GM19043 (cell line): ENCODE measurements around the gene CD84.
"Not testable (repeated sequence)": the region's sequence is repeated elsewhere in the genome, so short reads cannot be mapped to it uniquely, and the experiment has no call there.

ENCODE experiments used
- ATAC-seq: cut with Tn5 transposase; IDR thresholded peaks from one replicate; pipeline ENCODE4 v1.9.1; 2021; ENCODE audit warnings: low read depth; ENCODE audit not compliant: unreplicated experiment

Gene CD84, protein sequence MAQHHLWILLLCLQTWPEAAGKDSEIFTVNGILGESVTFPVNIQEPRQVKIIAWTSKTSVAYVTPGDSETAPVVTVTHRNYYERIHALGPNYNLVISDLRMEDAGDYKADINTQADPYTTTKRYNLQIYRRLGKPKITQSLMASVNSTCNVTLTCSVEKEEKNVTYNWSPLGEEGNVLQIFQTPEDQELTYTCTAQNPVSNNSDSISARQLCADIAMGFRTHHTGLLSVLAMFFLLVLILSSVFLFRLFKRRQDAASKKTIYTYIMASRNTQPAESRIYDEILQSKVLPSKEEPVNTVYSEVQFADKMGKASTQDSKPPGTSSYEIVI

DNA sequence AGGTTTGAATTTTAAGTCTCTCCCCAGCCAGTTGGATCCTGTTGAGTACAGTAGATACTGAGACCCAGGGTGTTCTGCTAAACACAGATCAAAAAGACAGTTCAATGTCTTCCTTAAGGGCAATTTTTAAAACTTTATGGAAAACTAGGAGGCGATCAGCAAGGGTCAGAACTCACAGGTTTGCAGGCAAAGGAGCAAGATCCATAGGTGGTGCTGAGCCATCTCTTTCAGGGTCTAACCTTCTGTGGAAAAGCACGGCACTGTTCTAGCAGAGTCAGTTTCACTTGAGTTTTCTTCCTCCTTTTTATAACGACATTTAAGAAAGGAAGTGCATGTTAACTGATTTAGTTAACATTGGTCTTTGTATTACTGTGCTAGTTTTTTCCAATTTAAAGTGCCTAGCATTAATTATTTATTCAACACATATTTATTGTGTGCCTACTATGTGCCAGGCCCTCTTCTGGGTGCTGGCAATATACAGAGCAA, at the start of gene CD84:
Gene CD84 (minus strand): TSS at position 281 of the 486 bp plus-strand sequence. CDS start 59 bp downstream, at position 222.
- ATAC-seq = no peak

DNA sequence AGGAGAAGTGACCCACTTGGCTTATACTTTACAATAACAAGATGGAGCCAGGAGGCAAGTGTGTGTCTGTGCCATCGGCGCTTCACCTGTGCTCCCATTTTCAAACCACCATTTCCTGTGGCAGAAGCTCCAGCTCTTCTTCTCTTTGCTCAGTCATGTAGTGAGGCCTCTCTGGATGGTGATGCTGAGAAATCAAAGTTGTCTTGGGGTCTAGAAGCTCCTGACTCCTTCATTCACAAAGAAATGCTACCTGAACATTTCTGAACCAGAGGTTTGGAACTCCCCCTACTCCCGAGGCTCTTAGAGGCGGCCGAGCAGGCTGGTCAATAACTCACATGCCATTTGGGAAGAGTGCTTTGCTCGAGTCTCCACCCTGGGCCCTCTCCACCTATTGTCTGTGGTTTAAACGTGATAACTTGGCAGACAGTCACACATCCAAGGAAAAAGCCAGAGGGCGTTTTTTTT, 49.5 kb upstream of the CD84 start:
- no peak for ATAC-seq

DNA sequence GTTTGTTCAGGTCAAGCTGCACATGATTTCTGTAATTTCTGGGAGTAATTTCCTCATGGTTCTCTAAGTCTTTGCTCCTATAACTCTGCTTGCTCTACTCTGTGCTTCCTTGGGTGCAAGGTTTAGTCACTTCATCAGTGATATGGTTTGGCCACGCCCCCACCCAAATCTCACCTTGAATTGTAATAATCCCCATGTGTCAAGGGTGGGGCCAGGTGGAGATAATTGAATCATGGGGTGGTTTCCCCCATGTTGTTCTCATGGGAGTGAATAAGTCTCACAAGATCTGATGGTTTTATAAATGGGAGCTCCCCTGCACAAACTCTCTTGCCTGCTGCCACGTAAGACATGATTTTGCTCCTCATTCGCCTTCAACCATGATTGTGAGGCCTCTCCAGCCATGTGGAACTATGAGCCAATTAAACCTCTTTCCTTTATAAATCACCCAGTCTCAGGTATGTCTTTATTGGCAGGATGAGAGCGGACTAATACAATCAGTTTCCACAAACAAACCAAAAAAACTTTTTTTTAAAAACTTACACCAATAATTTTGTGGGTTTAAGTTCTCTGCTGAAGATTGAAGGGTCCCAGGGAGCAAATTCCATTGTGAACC, 48.5 kb upstream of the CD84 start:
- not testable (repeated sequence) for ATAC-seq

DNA sequence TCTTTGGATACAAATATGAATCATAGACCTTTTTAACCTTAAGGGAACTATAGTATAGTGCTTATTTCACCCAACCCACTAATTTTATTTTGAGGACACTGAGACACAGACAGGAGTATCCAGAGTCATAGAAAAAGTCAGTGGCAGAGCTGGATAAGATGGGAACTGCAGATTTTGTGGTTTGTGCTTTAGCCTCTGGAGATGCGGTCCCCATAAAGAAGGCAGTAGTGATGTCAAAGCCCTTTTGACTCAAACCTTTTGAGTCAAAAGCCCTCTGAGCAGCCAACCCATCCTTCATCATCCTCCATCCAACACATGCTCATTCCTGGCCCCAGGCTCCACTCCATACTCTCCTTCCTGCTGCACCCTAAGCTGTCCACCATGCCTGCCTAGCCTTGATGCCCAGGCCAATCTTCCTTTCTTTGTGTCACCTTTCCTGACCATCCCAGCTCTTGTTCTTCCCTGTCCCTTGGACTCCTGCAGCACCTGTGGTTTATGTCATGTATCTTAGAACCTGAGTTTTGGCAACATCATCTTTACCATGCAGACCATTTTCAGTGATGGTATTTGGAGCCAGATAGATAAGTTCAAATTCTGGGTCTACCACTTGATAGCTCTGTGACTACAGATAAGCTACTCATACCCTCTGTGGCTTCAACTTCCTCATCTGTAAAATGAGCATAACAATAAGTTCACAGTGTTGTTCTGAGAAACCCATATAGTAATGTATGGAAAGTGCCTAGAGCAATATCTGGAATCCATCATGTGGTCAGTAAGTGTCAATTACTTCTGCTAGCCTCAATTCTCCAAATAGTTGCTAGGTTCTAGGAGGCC, 47.4 kb upstream of the CD84 start:
- no peak for ATAC-seq

DNA sequence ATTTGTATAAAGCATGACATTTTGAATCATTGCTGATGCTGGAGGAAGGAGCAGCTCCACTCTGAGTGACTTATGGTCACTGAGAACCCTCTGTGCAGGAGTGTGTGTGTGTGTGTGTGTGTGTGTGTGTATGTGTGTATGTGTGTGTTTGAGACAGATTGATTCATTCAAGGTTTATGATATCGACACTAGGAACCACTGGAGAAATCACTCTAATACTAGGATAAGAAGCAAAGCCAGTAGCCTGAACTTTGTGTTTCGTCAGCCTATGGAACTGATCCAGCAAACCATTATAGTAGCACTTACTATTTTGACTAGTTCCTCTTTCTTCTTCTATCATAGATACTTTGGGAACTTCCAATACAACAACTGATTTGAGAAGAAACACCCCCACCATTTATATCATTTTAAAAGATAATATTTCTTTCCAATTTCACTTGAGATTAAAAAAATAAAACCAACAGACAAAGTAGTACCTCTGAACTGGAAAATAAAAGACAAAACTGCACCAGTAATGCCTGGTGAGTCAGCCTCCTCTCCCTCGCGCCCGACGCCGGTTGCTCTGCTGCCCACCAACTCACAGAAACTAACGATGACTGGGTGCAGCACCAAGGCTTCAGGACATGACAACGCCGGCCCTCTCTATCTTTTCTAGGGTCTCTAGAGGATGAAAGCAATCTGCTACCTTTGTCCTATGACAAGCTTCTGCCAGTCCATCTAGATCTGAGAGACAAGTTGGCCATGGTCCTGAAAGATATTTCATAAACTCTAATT, 46.6 kb upstream of the CD84 start:
- ATAC-seq = no peak

DNA sequence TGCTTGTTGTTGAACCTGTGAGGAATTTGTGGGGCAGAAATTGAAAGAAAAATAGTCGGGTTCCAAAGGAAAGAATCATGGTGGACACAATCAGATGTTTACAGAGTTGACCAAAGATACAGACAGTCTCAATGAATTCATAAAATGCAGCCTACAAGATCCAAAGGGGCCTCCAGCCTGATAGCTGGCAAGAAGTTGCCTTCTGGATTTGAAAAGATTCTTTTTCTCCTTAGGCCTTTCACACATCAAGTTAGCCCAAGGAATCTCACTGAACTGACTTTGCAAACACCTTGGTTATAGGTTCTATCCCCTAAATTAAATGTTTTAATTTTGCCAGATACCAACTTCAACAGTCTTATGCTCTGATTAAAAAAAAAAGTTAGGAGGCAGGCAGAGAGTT, 46.0 kb upstream of the CD84 start:
- no peak for ATAC-seq

DNA sequence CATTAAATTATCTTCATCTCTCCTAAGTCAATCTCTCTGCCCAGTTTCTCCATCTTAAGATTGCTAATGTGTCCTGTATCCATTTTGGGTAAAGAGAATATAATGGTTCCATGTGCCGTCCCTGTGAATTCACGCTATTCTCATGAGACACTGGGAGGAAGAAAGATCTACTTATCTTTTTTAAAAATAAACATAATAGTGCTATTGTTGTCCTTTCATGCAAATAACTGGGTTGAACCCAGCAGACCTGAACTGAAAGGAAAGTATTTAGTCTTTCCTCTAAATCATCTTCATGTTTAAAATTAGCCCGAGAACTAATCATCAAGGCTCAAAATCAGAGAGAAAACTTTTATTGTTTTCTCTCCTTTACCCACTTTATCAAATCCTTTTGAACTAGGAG, 45.2 kb upstream of the CD84 start:
- no peak for ATAC-seq

DNA sequence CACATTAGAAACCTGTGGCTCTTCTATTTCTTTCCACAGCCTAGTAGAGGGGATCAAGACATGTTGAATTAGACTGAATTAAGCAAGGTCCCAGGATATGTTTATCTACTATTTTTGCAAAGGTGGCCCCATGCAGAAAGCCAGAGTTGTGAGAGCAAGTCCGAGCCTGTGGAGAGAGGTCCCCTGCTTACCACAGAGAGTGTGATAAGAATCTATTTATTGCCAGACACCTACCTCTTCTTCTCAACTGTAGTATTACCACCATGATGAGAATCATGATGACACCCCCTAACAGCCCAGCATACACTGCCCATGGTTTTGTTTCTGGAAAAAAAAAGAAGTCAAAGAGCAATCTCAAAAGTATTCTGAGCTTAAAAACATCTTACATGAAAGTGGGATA, 44.6 kb upstream of the CD84 start:
- no peak for ATAC-seq

DNA sequence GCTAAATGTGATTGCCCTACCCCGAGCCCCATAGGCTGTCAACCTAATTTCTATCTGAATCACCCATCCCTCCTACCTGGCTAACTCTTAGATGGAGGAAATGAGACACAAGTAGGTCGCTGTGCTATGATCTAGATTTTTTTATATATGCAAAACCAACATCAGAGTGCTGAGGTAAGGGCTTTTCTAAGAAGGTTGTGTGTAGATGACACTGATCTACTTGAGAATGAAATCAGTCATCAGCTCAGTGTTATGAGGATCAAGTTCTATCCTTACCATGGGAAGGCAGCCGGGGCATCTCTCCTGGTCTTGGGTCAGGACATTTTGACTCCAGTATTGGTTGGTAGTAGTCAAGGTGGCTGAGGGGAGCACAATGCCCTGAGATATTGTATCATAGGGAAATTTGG, 43.9 kb upstream of the CD84 start:
- no peak for ATAC-seq

DNA sequence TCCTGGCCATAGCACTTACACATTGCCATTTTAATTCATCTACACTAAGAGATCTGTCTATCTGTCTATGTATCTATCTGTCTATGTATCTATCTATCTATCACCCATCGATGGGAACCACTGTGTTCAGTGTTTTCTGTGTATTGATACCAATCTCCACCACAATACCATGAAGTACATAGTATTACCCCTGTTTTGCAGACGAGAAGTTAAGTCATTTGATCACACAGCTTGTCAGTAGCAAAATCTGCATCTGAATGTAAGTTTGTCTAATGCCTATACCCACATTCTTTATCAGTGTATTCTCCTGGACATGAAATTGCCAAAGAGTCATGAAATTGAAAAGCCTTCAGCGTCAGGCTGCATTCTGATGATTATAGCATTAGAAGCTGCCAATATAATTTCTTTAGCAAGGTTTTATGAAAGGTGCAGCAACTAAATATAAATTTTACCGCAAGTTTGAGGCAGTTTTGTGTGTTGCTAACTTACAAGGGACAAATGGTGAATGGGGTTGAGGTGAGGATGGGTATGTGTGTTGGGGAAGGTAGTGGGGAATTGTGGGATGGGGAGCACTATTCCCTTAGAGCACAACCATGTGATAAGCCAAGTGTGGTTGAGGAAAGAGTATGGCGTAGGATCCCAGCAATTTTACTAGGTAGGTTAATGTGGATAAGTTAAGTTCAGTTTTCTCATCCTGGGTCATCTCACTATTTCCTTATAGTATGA, 43.4 kb upstream of the CD84 start:
- ATAC-seq = no peak

DNA sequence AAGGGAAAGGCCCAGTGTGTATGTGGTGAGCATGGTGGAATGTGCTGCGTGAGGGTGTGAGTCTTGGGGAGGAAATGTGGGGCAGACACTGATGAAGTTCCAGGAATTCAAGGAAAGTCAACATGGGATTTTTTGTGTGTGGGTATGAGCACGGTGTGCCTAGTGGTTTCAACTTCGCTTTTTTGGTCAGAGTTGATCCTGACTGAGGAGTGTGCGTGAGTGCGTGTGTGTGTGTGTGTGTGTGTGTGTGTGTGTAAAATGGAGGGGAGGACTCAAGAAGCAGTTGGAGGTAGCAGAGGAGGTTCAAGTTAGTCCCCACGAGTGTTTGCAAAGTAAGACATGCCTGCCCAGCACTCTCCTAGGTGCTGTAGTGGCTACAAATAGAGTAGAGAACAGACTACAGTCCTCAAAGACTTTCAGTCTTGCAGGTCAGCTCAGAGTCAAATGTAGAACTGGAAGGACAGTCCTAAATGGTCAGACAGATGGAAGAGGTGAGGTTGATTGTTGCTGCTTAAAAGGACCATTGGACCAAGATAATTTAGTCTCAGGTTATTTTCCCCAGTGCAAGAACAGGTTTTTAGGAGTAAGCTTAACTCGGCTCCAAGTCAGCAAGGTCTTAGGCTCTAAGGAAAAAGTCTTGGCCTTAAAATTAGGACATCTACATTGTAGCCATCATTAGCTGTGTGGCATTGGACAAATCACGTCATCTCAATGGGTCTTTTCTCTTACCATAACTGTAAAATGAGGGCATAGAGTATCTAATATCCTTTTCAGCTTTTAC, 42.5 kb upstream of the CD84 start:
- ATAC-seq = no peak

DNA sequence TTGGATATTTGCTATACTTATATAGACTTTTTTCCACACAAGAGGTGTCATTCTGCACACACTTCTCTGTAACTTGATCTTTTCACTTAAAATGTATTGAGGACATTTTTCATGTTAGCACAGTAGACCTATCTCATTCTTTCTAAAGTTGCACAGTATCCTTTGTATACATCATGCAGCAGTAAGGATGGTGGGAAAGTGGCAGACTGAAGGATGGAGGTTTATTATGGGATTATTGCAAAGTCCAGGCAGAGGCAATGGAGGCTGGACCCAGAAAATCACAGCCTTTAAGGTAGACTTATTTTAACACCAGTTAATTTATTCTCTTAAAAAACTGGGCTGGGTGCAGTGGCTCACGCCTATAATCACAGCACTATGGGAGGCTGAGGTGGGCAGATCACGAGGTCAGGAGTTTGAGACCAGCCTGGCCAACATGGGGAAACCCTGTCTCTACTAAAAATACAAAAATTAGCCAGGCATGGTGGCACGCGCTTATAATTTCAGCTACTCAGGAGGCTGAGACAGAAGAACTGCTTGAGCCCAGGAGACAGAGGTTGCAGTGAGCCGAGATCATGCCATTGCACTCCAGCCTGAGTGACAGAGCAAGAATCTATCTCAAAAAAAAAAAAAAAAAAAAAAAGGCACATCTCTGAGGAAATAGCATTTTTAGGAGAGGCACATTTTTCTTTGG, 41.8 kb upstream of the CD84 start:
- ATAC-seq = no peak

DNA sequence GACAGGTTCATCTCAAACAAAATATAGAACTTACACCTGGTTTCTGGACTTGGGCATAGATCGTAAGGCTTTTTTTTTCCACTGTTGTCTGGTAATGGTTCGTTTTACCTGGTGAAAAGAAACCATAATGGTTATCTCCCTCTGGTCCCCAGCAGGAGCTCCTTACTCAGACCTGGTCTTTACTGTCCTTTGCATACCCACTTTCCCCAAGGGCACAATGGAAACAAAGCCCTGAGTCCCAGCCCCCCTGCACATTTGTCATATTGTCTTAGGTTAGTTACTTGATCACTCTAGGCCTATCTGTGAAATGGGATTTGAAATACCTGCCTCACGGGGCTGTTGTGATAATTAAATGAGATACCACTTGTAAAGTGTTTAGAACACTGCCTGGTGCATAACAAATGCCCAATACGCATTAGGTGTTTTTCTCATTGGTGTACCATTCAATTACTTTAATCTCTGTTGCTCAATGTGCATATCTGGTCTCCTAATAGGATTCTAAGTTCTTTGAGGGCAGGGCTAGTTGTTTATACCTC, 40.5 kb upstream of the CD84 start:
- no peak for ATAC-seq

DNA sequence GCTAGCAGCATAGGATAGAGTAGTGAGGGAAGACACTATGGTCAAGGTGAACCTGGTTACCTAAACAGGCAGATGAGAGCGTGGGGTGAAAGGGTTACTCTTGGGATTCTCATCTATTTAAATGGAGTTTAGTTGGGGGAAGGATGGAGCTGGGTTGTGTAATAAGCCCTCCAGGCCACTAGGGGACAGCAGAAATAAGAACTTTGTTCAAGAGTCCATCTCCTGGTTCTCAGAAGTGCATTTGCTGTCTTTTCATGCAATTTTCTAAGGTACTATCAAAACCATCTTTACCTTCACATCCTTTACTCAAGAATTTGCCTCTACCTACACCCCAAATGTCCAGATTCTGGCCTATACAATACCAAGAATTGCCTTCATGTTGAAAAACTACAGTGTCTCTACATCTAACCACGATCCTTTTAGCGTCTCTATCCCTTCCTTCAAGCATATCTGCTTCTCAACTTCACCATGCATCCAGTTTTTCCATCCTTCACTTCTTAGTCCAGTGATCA, 39.5 kb upstream of the CD84 start:
- no peak for ATAC-seq

DNA sequence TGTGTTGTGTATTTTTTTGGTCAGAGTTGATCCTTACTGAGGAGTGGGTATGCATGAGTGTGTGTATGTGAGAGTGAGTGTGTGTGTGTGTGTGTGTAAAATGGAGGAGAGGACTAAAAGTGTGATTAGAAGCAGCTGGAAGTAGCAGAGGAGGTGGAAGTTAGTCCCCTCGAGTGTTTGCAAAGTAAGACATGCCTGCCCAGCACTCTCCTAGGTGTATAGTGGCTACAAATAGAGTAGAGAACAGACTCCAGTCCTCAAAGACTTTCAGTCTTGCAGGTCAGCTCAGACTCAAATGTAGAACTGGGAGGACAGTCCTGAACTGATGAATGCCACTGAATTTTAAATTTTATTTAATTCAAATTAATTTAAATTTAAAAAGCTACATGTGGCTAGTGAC, 39.0 kb upstream of the CD84 start:
- no peak for ATAC-seq

DNA sequence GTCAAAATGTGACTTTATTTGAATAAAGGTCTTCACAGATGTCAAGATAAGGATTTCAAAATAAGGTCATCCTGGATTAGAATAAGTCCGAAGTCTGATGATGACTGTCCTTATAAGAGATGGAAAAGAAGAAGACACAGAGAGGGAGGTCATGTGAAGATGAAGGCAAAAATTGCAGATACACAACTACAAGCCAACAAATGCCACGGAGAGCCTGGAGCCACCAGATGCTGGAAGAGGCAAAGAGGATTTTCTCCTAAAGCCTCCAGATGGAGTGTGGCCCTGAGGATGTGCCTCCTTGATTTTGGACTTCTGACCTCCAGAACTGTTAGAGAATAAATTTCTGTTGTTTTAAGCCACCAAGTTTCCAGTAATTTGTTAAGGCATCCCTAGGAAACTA, 36.4 kb upstream of the CD84 start:
- ATAC-seq = no peak

DNA sequence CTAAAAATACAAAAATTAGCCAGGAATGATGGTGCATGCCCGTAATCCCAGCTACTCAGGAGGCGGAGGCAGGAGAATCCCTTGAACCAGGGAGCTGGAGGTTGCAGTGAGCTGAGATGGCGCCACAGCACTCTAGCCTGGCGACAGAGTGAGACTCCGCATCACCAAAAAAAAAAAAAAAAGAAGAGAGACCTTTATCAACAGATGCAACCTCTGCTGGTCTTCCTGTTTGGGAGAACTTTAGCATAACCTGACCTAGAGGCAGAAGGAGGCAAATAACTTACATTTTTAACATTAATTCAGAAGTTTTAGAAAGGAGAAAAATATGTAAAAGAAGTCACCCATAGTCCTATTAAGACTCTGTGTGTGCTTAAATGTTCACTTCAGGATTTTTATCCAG, 35.1 kb upstream of the CD84 start:
- ATAC-seq = no peak

DNA sequence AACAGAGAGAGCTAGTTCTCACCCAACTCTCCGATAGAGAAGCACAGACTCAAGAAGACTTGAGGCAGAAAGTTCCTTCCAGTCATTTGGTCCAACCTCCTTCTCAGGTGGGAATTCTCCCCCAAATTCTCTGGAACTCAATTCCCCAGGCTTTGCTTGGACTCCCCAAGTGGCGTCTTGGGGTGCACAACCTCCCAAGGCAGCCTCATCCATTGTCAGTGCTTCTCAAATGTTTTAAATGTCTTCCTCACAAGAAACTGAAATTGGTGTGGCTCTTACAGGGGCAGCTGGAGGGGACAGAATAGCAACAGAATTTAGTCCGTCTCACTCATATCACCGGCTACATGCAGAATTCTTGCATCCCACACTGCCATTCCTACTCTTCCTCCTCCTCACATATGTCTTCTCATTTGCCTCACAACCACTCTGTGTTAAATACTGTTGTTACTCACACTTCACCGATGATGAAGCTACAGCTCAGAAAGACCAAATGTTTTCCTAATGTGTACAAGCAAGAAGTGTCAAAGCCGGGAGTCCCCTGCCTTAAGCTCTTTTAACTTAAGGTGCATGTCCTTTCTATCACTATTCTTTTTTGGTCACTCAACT, 33.4 kb upstream of the CD84 start:
- no peak for ATAC-seq
